Osteocyte (in vitro differentiated cells): ENCODE data around the gene WDR41. TPM values are rescaled to one million over a fixed set of nuclear protein-coding genes. Genes with fewer than 3 reads are reported as not detected.
A peak's percentile ranks its signal among the peaks of the same experiment; 100 is the strongest.

Source experiments
- DNase-seq: peaks from one replicate; pipeline ENCODE4 v3.0.0; 2021; ENCODE audit warnings: mixed read lengths; ENCODE audit not compliant: unreplicated experiment; ENCODE audit errors: extremely low spot score
- H3K27ac Mint-ChIP-seq: one replicate; pipeline ENCODE4 v1.8.0; 2021; ENCODE audit warnings: mild to moderate bottlenecking, mixed read lengths; ENCODE audit not compliant: unreplicated experiment
- H3K27me3 Mint-ChIP-seq: one replicate; pipeline ENCODE4 v1.8.0; 2021; ENCODE audit warnings: mixed read lengths; ENCODE audit not compliant: unreplicated experiment
- H3K36me3 Mint-ChIP-seq: one replicate; pipeline ENCODE4 v1.8.0; 2021; ENCODE audit warnings: mixed read lengths; ENCODE audit not compliant: unreplicated experiment
- H3K4me1 Mint-ChIP-seq: one replicate; pipeline ENCODE4 v1.8.0; 2021; ENCODE audit warnings: mixed read lengths; ENCODE audit not compliant: unreplicated experiment
- H3K4me3 Mint-ChIP-seq: one replicate; pipeline ENCODE4 v1.8.0; 2021; ENCODE audit warnings: mild to moderate bottlenecking, moderate library complexity, mixed read lengths; ENCODE audit not compliant: unreplicated experiment
- H3K9me3 Mint-ChIP-seq: one replicate; pipeline ENCODE4 v1.8.0; 2021; ENCODE audit warnings: mixed read lengths; ENCODE audit not compliant: unreplicated experiment
- CTCF ChIP-seq: fragments of 200-600 bp; sonication (generic); IDR thresholded peaks from 2 replicates; pipeline ENCODE4 v1.5.0; 2021; ENCODE audit warnings: antibody characterized with exemption, mild to moderate bottlenecking, moderate library complexity
- total RNA-seq: library from RNA; stranded (reverse); gene quantifications from 2 replicates; pipeline ENCODE4 v1.2.1, GENCODE V29; 2021

Gene WDR41
- total RNA-seq, 1 donor from 2014 or later: 74.6 TPM

- no peak for DNase-seq
- Mint-ChIP-seq H3K27ac (no peak overlapping the region), H3K27me3 (no peaks in the 10 kb centered on the region), H3K4me1 (peaks cover 35% of the 10 kb centered on the region), H3K9me3 (no peaks in the 10 kb centered on the region), H3K36me3 (peaks cover 44% of the 10 kb centered on the region), H3K4me3 (no peak overlapping the region)
- no peak for TF ChIP-seq CTCF
These were observed 60.8 kb downstream of the WDR41 start for GRCh38 chr5:77431286-77431685.

- Mint-ChIP-seq H3K4me3 (no peak overlapping the region), H3K36me3 (peaks cover 45% of the 10 kb centered on the region), H3K4me1 (peaks cover 41% of the 10 kb centered on the region), H3K27ac (no peak overlapping the region), H3K9me3 (no peaks in the 10 kb centered on the region), H3K27me3 (no peaks in the 10 kb centered on the region)
- no peak for DNase-seq
- no peak for TF ChIP-seq CTCF
These were observed 61.4 kb downstream of the WDR41 start for GRCh38 chr5:77430726-77431125.

GRCh38 chr5:77428526-77428925, 63.6 kb downstream of the WDR41 start:
- H3K9me3 Mint-ChIP-seq: no peaks in the 10 kb centered on the region
- no peak for DNase-seq
- peak overlapping the region; percentile 82 for H3K27ac Mint-ChIP-seq
- no peak for TF ChIP-seq CTCF
- no peak overlapping the region for H3K4me3 Mint-ChIP-seq
- H3K36me3 Mint-ChIP-seq: peaks cover 44% of the 10 kb centered on the region
- H3K4me1 Mint-ChIP-seq: peaks cover 42% of the 10 kb centered on the region
- H3K27me3 Mint-ChIP-seq: no peaks in the 10 kb centered on the region

GRCh38 chr5:77427998-77428397, 64.1 kb downstream of the WDR41 start:
- DNase-seq: no peak
- no peak for TF ChIP-seq CTCF
- Mint-ChIP-seq H3K27me3 (no peaks in the 10 kb centered on the region), H3K27ac (peak overlapping the region; percentile 82), H3K4me3 (no peak overlapping the region), H3K36me3 (peaks cover 47% of the 10 kb centered on the region), H3K4me1 (peaks cover 42% of the 10 kb centered on the region), H3K9me3 (no peaks in the 10 kb centered on the region)

- H3K4me1 Mint-ChIP-seq: peaks cover 42% of the 10 kb centered on the region
- no peaks in the 10 kb centered on the region for H3K9me3 Mint-ChIP-seq
- H3K27ac Mint-ChIP-seq: peak overlapping the region; percentile 14
- TF ChIP-seq CTCF: no peak
- H3K36me3 Mint-ChIP-seq: peaks cover 38% of the 10 kb centered on the region
- H3K27me3 Mint-ChIP-seq: no peaks in the 10 kb centered on the region
- H3K4me3 Mint-ChIP-seq: no peak overlapping the region
- DNase-seq: no peak
These were observed 65.4 kb downstream of the WDR41 start for GRCh38 chr5:77426670-77427069.
